A549 (cell line): ENCODE measurements around the gene NACC2.

Source experiments
- EP300 ChIP-seq, 2 experiments: fragments of >200 bp; sonication (Bioruptor Twin); formaldehyde crosslinking; IDR thresholded peaks; 2 replicates in 1 of 2; 3 replicates in 1 of 2; pipeline ENCODE4 v1.6.1; 2016 to 2017
- JUNB ChIP-seq: fragments of >200 bp; sonication (Bioruptor Twin); formaldehyde crosslinking; IDR thresholded peaks from 2 replicates; pipeline ENCODE4 v1.6.1; 2016
- POLR2A ChIP-seq: IDR thresholded peaks from 2 replicates; pipeline ENCODE4 v1.6.1; 2012; ENCODE audit warnings: mild to moderate bottlenecking, low read length
- TF ChIP-seq, protein P1 (sequence below): fragments of >200 bp; sonication (Bioruptor Twin); formaldehyde crosslinking; IDR thresholded peaks from 3 replicates; pipeline ENCODE4 v1.5.1; 2016
- TF ChIP-seq, protein P2 (sequence below): fragments of 200-600 bp; sonication (generic); IDR thresholded peaks from 2 replicates; pipeline ENCODE4 v1.6.1; 2016; ENCODE audit warnings: antibody characterized with exemption, mild to moderate bottlenecking, moderate library complexity

DNA sequence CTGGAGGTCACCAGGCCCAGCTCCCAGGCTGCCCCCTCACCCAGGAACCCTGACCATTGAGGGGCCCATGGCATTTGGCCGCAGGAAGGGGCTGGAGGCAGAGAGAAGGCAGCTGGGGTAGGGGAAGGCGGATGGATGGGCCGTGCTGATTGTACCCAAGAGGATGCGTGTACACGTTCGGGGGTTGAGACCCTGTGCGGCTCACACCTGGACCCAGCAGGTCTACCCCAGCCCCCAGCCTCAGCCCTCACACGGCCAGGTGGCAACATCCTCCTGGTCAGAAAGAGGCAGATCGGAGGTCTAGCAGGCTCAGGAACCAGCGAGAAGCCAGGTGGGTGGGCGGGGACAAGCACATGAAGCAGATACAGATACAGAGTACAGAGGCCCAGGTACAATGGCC, 33.7 kb downstream of the NACC2 start:
- TF ChIP-seq EP300 (IDR thresholded peaks at IDR 0.05) (no peak), POLR2A (no peak), JUNB (no peak)
- TF ChIP-seq, protein P1, sequence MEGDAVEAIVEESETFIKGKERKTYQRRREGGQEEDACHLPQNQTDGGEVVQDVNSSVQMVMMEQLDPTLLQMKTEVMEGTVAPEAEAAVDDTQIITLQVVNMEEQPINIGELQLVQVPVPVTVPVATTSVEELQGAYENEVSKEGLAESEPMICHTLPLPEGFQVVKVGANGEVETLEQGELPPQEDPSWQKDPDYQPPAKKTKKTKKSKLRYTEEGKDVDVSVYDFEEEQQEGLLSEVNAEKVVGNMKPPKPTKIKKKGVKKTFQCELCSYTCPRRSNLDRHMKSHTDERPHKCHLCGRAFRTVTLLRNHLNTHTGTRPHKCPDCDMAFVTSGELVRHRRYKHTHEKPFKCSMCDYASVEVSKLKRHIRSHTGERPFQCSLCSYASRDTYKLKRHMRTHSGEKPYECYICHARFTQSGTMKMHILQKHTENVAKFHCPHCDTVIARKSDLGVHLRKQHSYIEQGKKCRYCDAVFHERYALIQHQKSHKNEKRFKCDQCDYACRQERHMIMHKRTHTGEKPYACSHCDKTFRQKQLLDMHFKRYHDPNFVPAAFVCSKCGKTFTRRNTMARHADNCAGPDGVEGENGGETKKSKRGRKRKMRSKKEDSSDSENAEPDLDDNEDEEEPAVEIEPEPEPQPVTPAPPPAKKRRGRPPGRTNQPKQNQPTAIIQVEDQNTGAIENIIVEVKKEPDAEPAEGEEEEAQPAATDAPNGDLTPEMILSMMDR: no peak
- TF ChIP-seq, protein P2, sequence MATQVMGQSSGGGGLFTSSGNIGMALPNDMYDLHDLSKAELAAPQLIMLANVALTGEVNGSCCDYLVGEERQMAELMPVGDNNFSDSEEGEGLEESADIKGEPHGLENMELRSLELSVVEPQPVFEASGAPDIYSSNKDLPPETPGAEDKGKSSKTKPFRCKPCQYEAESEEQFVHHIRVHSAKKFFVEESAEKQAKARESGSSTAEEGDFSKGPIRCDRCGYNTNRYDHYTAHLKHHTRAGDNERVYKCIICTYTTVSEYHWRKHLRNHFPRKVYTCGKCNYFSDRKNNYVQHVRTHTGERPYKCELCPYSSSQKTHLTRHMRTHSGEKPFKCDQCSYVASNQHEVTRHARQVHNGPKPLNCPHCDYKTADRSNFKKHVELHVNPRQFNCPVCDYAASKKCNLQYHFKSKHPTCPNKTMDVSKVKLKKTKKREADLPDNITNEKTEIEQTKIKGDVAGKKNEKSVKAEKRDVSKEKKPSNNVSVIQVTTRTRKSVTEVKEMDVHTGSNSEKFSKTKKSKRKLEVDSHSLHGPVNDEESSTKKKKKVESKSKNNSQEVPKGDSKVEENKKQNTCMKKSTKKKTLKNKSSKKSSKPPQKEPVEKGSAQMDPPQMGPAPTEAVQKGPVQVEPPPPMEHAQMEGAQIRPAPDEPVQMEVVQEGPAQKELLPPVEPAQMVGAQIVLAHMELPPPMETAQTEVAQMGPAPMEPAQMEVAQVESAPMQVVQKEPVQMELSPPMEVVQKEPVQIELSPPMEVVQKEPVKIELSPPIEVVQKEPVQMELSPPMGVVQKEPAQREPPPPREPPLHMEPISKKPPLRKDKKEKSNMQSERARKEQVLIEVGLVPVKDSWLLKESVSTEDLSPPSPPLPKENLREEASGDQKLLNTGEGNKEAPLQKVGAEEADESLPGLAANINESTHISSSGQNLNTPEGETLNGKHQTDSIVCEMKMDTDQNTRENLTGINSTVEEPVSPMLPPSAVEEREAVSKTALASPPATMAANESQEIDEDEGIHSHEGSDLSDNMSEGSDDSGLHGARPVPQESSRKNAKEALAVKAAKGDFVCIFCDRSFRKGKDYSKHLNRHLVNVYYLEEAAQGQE: no peak
